ENCODE measurements around the gene ZNF512B.

GRCh38 chr20:63908008-63908682 is 61.6 kb downstream of the ZNF512B start:
- TF ChIP-seq CBX3 (IDR thresholded peaks at IDR 0.05; ENCODE audit: low read depth) = no peak
- TF ChIP-seq, protein P1, sequence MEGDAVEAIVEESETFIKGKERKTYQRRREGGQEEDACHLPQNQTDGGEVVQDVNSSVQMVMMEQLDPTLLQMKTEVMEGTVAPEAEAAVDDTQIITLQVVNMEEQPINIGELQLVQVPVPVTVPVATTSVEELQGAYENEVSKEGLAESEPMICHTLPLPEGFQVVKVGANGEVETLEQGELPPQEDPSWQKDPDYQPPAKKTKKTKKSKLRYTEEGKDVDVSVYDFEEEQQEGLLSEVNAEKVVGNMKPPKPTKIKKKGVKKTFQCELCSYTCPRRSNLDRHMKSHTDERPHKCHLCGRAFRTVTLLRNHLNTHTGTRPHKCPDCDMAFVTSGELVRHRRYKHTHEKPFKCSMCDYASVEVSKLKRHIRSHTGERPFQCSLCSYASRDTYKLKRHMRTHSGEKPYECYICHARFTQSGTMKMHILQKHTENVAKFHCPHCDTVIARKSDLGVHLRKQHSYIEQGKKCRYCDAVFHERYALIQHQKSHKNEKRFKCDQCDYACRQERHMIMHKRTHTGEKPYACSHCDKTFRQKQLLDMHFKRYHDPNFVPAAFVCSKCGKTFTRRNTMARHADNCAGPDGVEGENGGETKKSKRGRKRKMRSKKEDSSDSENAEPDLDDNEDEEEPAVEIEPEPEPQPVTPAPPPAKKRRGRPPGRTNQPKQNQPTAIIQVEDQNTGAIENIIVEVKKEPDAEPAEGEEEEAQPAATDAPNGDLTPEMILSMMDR (IDR thresholded peaks at IDR 0.05 in 2 of 3, conservative IDR thresholded peaks at IDR 0.05 in 1 of 3; ENCODE audit: borderline replicate concordance in 1 of 3, insufficient read depth in 1 of 3, low read depth in 2 of 3, low read length in 2 of 3) = no peak
- no peak for TF ChIP-seq ELF1 (IDR thresholded peaks at IDR 0.05; ENCODE audit: borderline replicate concordance, low read depth)

All from HCT116 (cell line).